ENCODE data around the gene STPG1.

DNA sequence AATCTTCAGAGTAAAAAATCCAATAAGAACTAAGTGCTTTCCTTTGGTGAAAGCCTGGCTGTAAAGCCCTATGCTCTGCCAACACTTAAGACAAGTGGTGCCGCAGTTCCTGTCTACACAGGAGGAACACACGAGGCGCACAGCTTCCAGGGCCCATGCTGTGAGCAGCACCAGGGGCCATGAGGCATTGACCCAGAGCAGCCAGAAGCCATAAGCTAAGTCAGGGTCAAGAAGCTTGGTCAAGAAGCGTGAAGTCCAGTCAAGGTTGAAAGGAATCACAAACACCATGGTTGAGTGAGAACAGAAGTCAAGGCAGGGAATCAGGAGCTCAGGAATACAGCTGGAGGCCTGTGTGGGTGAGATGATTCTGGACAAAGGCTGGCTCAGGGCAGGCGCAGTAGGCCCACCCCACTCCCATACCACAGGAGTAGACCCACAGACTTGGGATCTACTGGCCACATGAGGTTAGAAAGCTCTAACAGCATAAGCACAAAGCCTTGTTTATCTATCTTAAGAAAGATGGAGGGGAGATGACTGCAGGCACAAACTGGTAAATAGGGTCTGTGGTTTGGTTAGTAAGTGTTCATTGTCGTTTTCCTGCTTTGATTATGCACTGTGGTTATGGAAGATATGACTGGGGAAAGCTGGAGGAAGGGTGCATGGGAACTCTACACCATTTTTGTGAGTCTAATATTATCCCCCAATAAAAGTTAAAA, 46.1 kb upstream of the STPG1 start:
- no peak for TF ChIP-seq POLR2A (IDR thresholded peaks at IDR 0.05)
- TF ChIP-seq, protein P1, sequence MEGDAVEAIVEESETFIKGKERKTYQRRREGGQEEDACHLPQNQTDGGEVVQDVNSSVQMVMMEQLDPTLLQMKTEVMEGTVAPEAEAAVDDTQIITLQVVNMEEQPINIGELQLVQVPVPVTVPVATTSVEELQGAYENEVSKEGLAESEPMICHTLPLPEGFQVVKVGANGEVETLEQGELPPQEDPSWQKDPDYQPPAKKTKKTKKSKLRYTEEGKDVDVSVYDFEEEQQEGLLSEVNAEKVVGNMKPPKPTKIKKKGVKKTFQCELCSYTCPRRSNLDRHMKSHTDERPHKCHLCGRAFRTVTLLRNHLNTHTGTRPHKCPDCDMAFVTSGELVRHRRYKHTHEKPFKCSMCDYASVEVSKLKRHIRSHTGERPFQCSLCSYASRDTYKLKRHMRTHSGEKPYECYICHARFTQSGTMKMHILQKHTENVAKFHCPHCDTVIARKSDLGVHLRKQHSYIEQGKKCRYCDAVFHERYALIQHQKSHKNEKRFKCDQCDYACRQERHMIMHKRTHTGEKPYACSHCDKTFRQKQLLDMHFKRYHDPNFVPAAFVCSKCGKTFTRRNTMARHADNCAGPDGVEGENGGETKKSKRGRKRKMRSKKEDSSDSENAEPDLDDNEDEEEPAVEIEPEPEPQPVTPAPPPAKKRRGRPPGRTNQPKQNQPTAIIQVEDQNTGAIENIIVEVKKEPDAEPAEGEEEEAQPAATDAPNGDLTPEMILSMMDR (IDR thresholded peaks at IDR 0.05): no peak
- no peak for TF ChIP-seq POLR2AphosphoS5 (IDR thresholded peaks at IDR 0.05)

All from breast epithelium (tissue), 3 donors.